HL-60 (cell line): ENCODE measurements around the gene GPR33.

ENCODE experiments used
- DNase-seq, 2 experiments: peaks; one replicate each; pipeline ENCODE4 v3.0.0-alpha.2; 2010 to 2020; ENCODE audit warnings: low read depth in 1 of 2, low spot score in 1 of 2
- H3K27ac ChIP-seq: fragments of 250-450 bp; sonication (Bioruptor Pico); replicated peaks from 2 replicates; pipeline ENCODE4 v1.5.1; 2020; ENCODE audit warnings: mild to moderate bottlenecking, moderate library complexity
- H3K27me3 ChIP-seq: fragments of 250-450 bp; sonication (Bioruptor Pico); 2 replicates; pipeline ENCODE4 v1.5.1; 2021; ENCODE audit warnings: mild to moderate bottlenecking, moderate library complexity; ENCODE audit not compliant: insufficient read depth, poor library complexity, severe bottlenecking
- H3K4me3 ChIP-seq: replicated peaks from 2 replicates; pipeline ENCODE4 v1.5.1; 2011; ENCODE audit warnings: mild to moderate bottlenecking, control low read depth, low read length; ENCODE audit not compliant: insufficient read depth
- CTCF ChIP-seq: IDR thresholded peaks from one replicate; pipeline ENCODE4 v1.5.1; 2011; ENCODE audit warnings: low read length, control low read depth, inconsistent platforms; ENCODE audit not compliant: insufficient read depth
- GABPA ChIP-seq: IDR thresholded peaks from 2 replicates; pipeline ENCODE4 v1.6.1; 2012; ENCODE audit warnings: low read depth
- POLR2AphosphoS5 ChIP-seq: IDR thresholded peaks from 2 replicates; pipeline ENCODE4 v1.6.1; 2012; ENCODE audit warnings: low read depth
- REST ChIP-seq: IDR thresholded peaks from 2 replicates; pipeline ENCODE4 v1.6.1; 2012; ENCODE audit warnings: low read depth; ENCODE audit not compliant: insufficient replicate concordance
- SPI1 ChIP-seq: IDR thresholded peaks from 2 replicates; pipeline ENCODE4 v1.6.1; 2012; ENCODE audit warnings: low read depth, mild to moderate bottlenecking, borderline replicate concordance

GPR33 gene

GRCh38 chr14:31435276-31435675, 52.6 kb downstream of the GPR33 start:
- H3K27me3 ChIP-seq: no peaks in the 10 kb centered on the region
- no peak overlapping the region for H3K4me3 ChIP-seq
- no peak for DNase-seq
- no peak overlapping the region for H3K27ac ChIP-seq
- no peak for TF ChIP-seq CTCF
- no peak for TF ChIP-seq POLR2AphosphoS5
- TF ChIP-seq REST: no peak
- no peak for TF ChIP-seq SPI1
- TF ChIP-seq GABPA: no peak
